ENCODE data around the gene PLBD1.

GRCh38 chr12:14611640-14612203, 44.0 kb upstream of the PLBD1 start:
- no peak for TF ChIP-seq POLR2A (IDR thresholded peaks at IDR 0.05)
- TF ChIP-seq CTCF (IDR thresholded peaks at IDR 0.05): no peak
